ENCODE results near the gene PTPRD. TPM values are rescaled to one million over a fixed set of nuclear protein-coding genes. Genes with fewer than 3 reads are reported as not detected.

The PTPRD gene
- total and polyA plus RNA-seq, 9 of the 15 experiments (the other 6 are each of a cell fraction or from before 2014, with no cell fraction given) = 0.11 TPM; not detected in 8

- no peak for TF ChIP-seq ZNF311 (CRISPR knock-in tag; IDR thresholded peaks at IDR 0.05)
- no peak for TF ChIP-seq KAT2B (IDR thresholded peaks at IDR 0.05; ENCODE audit: low read depth, low read length)
- TF ChIP-seq KDM5B (IDR thresholded peaks at IDR 0.05; ENCODE audit: insufficient replicate concordance, low read depth, low read length) = no peak
- TF ChIP-seq RAD21 (CRISPR knock-in tag; conservative IDR thresholded peaks at IDR 0.05 in 1 of 2, IDR thresholded peaks at IDR 0.05 in 1 of 2) = peak; percentile 23 to 54; a peak in 3 of 4 replicates
- TF ChIP-seq DACH1 (IDR thresholded peaks at IDR 0.05; ENCODE audit: partially characterized antibody) = no peak
- TF ChIP-seq SOX6 (IDR thresholded peaks at IDR 0.05) = no peak
- no peak for TF ChIP-seq ZBED1 (IDR thresholded peaks at IDR 0.05)
- TF ChIP-seq OTX1 (CRISPR knock-in tag; IDR thresholded peaks at IDR 0.05) = no peak
- TF ChIP-seq CREM (IDR thresholded peaks at IDR 0.05; ENCODE audit: low read depth) = no peak
- TF ChIP-seq RAD51 (IDR thresholded peaks at IDR 0.05; ENCODE audit: borderline replicate concordance, low read depth) = no peak
- TF ChIP-seq REST (IDR thresholded peaks at IDR 0.05; ENCODE audit: borderline replicate concordance) = 0 out of 2 replicates have a peak, but pooled peaks have one; percentile 6
- TF ChIP-seq REST (CRISPR knock-in tag; IDR thresholded peaks at IDR 0.05; ENCODE audit: low read depth) = no peak
- TF ChIP-seq RFX1 (IDR thresholded peaks at IDR 0.05) = no peak
- TF ChIP-seq ZNF140 (CRISPR knock-in tag; IDR thresholded peaks at IDR 0.05) = no peak
- TF ChIP-seq MLX (CRISPR knock-in tag; conservative IDR thresholded peaks at IDR 0.05) = no peak
- TF ChIP-seq LEF1 (IDR thresholded peaks at IDR 0.05) = no peak
- no peak for TF ChIP-seq YBX1 (IDR thresholded peaks at IDR 0.05)
- TF ChIP-seq HMGXB4 (CRISPR knock-in tag; IDR thresholded peaks at IDR 0.05) = no peak
- no peak for TF ChIP-seq MCM3 (IDR thresholded peaks at IDR 0.05)
Measured at GRCh38 chr9:9942764-9943424, 669.9 kb downstream of the PTPRD start (continued).
